GM18868 (cell line): Measurements from ENCODE around the gene PRELID3B.
"Not testable (repeated sequence)": the region's sequence is repeated elsewhere in the genome, so short reads cannot be mapped to it uniquely, and the experiment has no call there.

Experiments used
- ATAC-seq: cut with Tn5 transposase; IDR thresholded peaks from one replicate; pipeline ENCODE4 v1.9.1; 2021; ENCODE audit warnings: mild to moderate bottlenecking, moderate library complexity; ENCODE audit not compliant: unreplicated experiment

The PRELID3B gene

DNA sequence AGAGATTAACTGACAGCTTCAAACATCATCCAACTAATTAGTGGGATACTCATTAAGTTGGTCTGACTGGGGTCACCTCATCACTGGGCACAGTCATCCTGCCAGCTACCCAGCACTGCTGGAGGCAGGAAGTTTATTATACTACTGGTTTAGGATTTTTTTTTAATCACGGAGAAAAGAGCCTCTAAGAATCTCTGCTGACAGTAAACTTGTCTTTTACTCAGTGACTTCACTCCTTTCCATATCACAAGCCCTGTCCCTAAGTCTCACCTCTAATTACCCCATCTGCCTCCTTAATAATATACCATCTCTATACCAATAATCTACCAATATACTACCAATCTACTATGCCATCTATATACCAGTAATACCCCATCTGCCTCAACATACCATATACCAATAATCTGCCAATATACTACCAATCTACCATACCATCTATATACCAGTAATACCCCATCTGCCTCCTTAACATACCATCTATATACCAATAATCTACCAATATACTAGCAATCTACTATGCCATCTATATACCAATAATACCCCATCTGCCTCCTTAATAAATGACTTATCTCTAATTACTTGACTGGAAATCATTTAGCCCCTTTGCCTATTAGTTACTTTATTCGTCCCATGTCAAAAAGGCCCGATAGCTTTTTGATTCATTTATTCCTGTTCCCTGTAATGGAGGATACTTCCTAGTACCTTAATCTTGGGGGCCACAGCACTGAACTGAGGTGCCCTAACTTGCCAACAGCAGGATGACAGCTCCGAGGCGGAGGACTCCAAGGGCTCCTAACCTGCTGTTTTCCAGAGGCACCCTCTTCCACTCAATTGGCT is 15.5 kb downstream of the PRELID3B start:
- ATAC-seq = no peak

DNA sequence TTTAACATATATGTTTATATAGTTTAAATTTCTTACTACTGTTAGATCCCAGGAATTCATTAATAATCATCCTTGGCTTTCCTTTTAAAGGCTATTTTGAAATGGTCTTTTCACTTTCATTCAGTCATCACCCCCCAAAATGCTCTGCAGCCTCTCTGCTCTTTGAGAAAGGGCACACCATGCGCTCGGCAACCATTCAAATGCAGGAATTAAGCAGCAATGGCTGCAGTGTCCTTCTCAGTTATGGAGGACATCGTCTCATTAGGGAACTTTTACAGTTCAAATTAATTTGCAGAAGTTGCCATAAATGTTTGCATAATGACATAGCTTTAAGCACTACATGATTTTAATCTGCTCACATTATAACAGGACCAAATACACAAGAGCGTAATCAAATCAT is 17.1 kb downstream of the PRELID3B start:
- no peak for ATAC-seq

DNA sequence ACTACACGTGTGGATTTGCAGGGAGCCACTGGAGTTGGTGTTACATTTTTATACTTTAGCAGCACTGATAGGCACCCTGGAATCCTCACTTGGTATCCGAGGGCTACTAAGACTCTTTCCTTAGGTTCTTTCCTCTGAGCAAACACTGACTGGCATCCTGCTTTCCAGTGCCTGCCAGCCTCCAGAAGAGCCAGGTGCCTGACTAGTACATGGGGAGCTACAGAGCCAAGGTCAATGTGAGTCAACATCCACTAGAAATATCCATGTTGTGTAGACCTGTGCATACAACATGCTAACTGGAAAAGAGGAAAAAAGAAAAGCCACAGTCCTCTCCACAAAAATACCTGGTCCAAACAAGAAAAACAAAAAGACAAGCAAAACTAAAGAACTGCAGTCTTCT is 17.5 kb downstream of the PRELID3B start:
- no peak for ATAC-seq

DNA sequence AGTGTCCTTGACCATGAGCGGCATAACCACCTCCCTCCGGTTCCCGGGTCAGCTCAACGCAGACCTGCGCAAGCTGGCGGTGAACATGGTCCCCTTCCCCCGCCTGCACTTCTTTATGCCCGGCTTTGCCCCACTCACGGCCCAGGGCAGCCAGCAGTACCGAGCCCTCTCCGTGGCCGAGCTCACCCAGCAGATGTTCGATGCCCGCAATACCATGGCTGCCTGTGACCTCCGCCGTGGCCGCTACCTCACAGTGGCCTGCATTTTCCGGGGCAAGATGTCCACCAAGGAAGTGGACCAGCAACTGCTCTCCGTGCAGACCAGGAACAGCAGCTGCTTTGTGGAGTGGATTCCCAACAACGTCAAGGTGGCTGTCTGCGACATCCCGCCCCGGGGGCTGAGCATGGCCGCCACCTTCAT is 18.5 kb downstream of the PRELID3B start:
- ATAC-seq = no peak

DNA sequence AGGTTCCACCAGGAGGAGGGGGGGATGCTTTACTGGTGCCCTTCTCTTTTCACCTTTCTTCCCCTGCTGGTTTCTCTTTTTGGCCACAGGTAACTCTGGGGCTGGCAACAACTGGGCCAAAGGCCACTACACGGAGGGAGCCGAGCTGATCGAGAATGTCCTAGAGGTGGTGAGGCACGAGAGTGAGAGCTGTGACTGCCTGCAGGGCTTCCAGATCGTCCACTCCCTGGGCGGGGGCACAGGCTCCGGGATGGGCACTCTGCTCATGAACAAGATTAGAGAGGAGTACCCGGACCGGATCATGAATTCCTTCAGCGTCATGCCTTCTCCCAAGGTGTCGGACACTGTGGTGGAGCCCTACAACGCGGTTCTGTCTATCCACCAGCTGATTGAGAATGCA is 19.0 kb downstream of the PRELID3B start:
- ATAC-seq = no peak

DNA sequence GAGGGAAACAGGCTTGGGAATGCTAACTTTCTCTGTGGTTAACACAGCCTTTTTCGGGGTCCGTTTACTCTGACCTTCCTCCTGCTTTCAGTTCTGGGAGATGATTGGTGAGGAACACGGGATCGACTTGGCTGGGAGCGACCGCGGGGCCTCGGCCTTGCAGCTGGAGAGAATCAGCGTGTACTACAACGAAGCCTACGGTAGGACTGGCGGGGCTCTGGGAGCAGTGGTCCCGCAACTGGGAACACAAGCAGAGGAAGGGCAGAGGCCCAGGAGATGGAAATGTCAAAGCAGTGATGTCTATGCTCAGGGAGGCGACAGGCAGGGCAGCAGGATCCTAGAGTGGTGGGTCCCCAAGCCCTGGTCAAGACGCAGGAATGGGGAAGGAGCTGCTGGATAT is 19.8 kb downstream of the PRELID3B start:
- ATAC-seq = no peak

DNA sequence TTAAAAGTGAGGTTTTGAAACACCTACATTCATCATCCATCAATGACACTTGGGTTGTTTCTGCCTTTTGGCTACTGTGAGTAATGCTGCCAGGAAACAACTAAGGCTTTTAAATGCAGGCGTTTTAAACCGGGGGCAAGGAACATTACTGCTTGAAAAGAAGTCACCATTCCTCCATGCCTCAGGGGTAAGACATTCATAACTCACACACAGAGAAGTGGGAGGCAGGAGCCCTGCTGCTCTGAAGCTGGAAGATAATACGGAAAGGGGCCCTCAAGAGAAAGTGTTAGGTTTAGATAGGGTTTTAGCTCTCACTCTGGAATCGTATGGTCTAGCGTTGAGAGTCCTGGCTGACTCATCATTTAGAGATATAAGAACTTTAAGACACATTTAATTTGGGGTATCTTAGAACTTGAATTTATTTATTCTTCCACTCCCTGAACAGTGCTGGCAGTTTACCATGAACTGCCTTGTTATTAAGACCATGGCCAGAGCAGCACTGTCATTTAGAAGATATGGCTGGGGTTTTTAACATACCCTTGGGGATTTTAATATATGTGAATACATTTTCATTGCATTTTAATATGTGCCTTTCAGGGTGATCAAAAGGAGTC is 21.5 kb downstream of the PRELID3B start:
- no peak for ATAC-seq

DNA sequence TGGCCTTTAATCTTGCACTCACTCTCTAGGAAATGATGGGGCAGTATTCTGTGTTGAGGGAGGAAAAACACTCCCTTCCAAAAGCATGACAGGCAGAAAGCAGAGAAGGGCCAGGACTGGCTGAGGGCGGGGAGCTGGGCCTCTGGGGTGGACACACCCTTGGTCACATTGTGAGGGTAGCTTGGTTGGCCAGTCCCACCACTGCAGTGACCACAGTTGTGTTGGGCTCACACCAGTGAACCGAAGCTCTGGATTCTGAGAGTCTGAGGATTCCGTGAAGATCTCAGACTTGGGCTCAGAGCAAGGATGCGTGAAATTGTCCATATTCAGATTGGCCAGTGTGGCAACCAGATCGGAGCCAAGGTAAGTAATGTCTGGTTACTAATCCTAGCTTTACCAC is 23.4 kb downstream of the PRELID3B start, which contains the start of gene TUBB1:
TSS of gene TUBB1 (plus strand) at position 213 of the 400 bp plus-strand sequence. CDS start at position 307, 94 bp downstream.
- ATAC-seq = no peak

DNA sequence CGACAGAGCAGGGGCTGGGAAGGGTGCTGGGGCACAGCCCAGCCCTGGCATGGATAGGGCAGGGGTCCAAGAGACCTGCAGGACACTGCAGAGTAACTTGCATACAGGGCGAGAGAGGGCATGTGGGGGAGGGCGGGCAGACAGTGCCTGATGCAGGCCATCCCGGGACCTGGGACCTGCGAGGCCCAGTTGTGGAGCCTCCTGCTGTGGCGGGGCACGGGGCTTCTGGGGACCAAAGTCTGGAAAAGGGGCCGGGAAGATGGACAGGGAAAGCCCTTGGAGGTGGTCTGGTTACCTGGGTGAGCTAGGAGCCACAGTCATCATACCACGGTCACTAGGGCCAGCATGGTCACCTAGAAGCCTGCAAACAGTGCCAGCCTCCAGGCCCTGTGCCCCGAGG is 23.8 kb downstream of the PRELID3B start:
- no peak for ATAC-seq

DNA sequence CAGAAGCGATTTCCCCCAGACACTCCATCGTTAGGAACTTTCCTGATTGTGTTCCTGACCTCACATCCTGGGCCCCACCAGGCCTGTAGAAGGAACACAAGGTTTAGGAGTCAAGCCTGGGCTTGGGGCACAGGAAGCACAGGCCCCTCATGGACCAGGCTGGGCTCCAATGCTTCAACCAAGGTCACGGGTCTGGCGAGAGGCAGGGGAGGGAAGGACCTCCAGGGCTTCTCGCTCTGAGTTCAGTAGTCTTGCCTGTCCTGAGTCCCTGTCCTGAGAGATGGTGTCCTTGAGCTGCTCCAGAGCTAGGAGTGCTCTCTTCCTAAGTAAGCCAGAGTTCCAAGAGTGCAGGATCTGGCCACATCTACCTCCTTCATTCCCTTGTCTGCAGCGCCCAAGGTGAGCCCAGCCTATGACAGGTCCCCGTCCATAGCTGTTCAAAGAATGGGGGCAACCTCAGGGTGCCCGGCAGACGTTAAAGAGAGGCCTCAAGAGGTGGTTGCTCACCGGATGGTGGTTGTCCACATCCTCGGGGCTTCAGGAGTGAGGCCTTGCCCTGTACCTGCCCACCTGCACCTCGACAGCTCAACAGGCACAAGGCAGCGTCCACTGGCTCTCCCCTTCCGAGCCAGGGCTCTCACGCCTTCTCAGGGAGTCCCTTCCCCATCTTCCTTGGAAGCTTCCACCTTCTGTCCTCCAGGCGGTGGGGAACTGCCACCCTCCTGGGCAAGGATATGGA is 24.9 kb downstream of the PRELID3B start:
- no peak for ATAC-seq

DNA sequence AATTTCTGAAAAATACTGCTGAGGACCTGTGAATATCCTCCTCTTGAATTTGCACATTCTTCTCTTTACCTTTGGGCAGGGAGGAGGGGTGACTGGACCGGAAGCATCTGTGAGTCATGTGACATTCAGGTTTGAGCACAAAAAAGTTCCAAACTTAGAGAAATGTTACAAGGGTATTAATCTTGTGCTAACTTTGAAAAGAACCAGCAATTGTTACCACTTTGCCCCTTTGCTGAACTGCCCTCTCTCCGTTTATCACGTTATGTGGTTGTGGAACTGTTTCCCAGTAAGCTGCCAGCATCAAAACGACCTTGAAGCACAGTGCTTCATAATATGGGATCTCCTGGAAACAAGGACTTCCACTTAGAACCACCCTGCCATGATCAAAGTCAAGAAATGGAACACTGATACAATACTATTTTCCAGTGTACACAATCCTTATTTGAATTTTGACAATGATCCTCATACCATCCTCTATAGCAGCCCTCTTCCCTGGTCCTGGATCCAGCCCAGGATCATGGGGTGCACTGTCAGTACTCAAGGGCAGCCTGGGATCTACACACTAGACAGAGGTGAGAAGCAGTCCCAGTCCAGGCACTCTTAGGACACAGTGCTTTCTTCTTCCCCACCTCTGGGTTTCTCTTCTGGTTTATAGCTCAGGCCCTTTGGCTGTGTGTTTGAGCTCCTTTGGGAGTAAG is 25.6 kb downstream of the PRELID3B start:
- peak; percentile 43 for ATAC-seq

DNA sequence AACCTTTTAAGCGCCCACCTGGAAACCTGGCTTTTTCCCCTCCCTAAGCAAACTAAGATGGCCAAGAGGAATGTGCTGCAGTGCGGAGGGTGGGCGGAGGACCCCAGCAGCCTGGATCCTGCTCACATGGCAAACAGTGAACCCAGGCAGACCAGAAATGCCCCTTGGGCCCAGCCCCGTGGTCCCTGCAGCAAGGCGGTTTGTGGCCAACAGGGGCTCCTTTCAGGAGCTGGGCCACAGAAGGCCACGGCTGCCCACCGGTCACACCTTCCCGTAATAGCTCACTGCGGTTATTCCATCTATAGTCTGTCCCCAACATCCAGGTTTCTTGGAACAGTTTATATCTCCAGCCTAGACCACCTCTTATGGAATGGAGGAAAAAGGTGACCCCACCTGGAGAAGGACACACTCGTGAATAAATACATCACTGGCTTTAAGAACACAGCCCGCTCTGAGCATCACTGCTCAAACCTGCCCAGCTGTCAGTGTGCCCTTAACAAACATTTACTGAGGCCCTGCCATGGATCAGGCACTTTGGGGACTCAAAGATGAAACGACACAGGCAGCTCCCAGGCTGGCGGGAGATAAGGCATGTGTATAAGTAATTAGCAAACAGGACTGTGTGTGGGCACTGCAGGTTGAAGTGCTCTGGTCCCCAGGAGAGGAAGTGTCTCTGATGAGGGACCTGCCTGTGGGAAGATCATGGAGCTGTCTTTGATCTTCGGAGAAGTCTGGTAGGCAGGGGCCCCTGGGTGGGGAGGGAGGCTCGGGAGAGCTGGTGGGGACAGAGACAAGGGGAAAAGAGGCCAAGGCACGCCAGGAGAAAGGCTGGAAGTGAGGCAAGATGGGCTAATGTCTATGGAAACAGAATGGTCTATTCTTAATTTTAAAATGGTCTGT is 26.5 kb downstream of the PRELID3B start:
- ATAC-seq = no peak

DNA sequence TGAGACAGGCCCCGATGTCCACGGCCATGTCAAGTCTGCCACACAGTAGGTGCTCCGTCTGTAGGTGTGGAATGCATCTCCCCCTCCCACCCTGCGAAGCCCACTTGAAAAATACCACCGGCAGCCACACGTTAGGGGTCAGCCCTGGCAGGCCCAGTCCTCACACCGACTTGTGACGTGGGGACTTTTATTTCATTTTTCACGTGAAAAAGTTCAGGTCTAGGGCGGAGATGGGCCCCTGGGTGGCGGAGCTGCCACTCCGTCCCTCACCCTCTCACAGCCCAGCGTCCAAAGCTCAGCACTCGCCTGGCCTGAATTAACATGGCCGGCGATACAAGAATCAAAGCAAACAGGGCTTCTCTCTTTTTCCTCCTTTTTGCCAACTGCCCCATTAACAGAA is 27.2 kb downstream of the PRELID3B start:
- ATAC-seq = no peak

DNA sequence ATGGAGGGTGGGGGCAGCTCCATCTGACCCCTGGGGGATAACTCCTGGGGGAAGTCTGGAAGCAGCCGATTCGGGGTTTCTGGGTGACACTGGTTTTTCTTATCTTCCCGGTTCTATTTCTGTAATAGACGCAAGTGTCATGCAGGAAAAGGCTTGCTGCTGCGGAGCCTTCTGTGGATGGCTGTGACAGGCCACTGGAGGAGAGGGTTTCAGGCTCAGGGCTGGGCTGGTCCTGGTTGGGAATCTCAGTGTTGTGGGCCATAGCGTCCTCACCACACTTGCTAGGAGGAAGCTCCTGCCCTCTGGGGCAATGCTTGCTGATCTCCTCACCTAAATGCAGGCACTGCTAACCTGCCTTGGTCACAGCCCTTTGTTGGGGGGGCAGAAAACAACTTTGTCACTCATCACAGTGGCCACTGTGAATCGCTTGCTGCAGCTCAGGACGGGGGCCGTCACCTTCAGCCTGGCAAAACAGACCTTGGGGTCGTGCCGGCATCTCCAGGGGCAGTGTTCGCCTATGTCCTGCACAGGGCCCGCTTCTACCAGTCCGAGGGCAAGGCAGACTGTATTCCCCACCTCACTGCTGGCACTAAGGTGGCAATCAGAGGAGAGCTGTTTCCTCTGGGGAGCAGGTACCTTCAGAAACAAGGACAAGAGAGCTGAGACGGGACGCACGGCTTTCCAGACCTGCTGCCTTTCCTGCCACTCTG is 27.8 kb downstream of the PRELID3B start:
- ATAC-seq = no peak

DNA sequence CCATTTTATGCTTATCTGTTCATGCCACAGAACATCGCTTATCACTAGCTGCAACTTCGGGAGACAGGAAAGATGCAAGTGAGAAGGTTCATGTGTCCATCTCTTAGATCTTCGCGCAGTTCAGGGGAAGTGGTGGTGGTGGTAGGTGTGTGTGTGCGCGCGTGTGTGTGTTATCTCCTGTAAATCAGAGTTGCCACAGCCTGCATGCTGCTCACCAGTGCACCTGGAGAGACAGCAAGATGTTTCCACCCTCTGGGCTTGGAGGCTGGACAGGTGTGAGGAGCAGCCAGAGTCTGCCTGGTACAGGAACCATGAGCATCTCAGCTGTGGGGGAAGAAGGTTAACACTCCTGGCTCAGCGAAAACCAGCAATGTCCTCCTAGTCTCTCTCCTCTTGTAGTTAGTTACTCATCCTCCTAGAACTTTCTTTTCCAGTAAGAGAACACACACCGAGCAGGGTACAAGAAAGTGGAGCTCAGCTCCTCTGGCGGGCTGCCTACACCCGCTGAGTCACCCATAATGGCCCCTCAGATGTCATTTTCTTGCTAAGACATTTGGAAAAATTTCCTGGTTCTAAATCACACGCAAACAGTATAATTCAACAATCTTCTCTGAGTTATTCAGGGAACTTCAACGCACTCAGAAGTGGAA is 28.5 kb downstream of the PRELID3B start:
- ATAC-seq = no peak

DNA sequence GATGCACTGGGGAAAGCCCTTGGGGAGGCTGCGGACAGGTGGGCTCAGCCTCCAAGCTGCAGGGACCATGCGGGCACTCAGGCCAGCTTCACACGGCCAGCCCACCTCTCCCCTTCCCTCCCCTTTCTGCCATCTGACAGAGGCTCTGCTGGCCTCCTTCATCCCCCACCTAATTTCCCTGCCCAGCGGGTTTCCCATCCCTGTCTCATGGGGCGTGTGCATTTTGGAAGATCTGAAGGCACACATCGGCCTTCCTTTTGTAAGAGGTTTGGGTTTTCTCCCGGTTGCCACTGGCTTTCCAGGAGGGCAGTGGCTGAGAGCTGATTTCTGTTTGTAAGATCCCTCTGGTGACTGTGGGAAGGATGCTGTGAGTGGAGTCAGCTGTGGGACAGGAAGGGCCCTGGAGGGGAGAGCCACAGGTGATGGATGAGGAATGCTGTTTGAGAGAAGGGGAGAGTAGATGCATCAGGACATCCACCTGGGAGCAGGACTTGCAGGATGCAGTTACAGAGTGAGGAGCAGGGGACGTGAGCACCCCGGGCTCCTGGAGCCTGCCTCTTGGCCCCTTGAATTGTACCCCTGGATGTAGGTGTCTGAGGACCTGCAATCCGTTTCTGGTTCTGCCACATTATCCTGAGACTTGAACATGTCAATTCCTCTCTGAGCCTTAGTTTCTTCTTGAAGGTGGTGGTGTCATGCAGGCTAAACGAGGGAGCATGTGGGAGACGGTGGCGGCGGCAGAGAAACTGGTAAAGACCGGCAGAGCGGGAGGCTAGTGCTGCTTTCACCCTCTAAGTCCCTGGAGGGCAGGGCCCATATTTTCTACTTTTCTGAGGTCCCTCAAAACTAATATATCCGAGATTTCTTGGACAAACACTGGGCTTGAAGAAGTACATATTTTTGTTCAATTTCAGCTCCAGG is 29.3 kb downstream of the PRELID3B start:
- ATAC-seq = no peak

DNA sequence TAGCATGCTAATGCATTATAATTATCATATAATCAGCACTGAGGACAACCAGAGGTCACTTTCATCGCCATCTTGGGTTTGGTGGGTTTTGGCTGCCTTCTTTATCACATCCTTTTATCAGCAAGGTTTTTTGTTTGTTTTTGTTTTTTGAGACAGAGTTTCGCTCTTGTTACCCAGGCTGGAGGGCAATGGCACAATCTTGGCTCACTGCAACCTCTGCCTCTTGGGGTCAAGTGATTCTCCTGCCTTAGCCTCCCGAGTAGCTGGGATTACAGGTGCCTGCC is 30.8 kb downstream of the PRELID3B start:
- ATAC-seq = not testable (repeated sequence)
